ENCODE results near the gene HBA1.
"Not testable (repeated sequence)": the region's sequence is repeated elsewhere in the genome, so short reads cannot be mapped to it uniquely, and the experiment has no call there.

HBA1 gene

GRCh38 chr16:176477-177382 is at the start of gene HBA1:
Gene HBA1, plus strand, starts transcription at chr16:176680. Its CDS starts 37 bp downstream, at chr16:176717.
- in situ Hi-C loops (cut with MboI; ENCODE audit: low sequenced_read_pairs): not testable (repeated sequence)

GRCh38 chr16:129075-129474 is 47.4 kb upstream of the HBA1 start:
- in situ Hi-C loops (cut with MboI; ENCODE audit: low sequenced_read_pairs): no loop called here

- in situ Hi-C loops (cut with MboI; ENCODE audit: low sequenced_read_pairs): no loop called here
These were observed 45.8 kb upstream of the HBA1 start for GRCh38 chr16:130533-131173.

GRCh38 chr16:132120-132519 is 44.4 kb upstream of the HBA1 start:
- in situ Hi-C loops (cut with MboI; ENCODE audit: low sequenced_read_pairs): no loop called here

GRCh38 chr16:133716-134115 is 42.8 kb upstream of the HBA1 start:
- in situ Hi-C loops (cut with MboI; ENCODE audit: low sequenced_read_pairs): no loop called here

- in situ Hi-C loops (cut with MboI; ENCODE audit: low sequenced_read_pairs): no loop called here
These were observed 38.4 kb upstream of the HBA1 start for GRCh38 chr16:138049-138417.

- in situ Hi-C loops (cut with MboI; ENCODE audit: low sequenced_read_pairs): no loop called here
These were observed 36.2 kb upstream of the HBA1 start for GRCh38 chr16:140175-140857.

- in situ Hi-C loops (cut with MboI; ENCODE audit: low sequenced_read_pairs): no loop called here
These were observed 34.0 kb upstream of the HBA1 start for GRCh38 chr16:142405-142967.

- in situ Hi-C loops (cut with MboI; ENCODE audit: low sequenced_read_pairs): no loop called here
These were observed 33.4 kb upstream of the HBA1 start for GRCh38 chr16:143047-143446.

- in situ Hi-C loops (cut with MboI; ENCODE audit: low sequenced_read_pairs): no loop called here
These were observed 33.0 kb upstream of the HBA1 start for GRCh38 chr16:143456-143855.

- in situ Hi-C loops (cut with MboI; ENCODE audit: low sequenced_read_pairs): no loop called here
These were observed 31.7 kb upstream of the HBA1 start for GRCh38 chr16:144797-145252.

GRCh38 chr16:146646-147045 is 29.8 kb upstream of the HBA1 start:
- in situ Hi-C loops (cut with MboI; ENCODE audit: low sequenced_read_pairs): no loop called here

- in situ Hi-C loops (cut with MboI; ENCODE audit: low sequenced_read_pairs): no loop called here
These were observed 27.3 kb upstream of the HBA1 start for GRCh38 chr16:149024-149660.

- in situ Hi-C loops (cut with MboI; ENCODE audit: low sequenced_read_pairs): no loop called here
These were observed 24.0 kb upstream of the HBA1 start, which contains the start of gene HBZ for GRCh38 chr16:152141-153128. Gene HBZ, plus strand, starts transcription at chr16:152644. Its CDS starts 266 bp downstream, at chr16:152910.

- in situ Hi-C loops (cut with MboI; ENCODE audit: low sequenced_read_pairs): not testable (repeated sequence)
These were observed 23.4 kb upstream of the HBA1 start for GRCh38 chr16:153129-153521.

GRCh38 chr16:153550-154216 is 22.8 kb upstream of the HBA1 start:
- in situ Hi-C loops (cut with MboI; ENCODE audit: low sequenced_read_pairs): not testable (repeated sequence)

GRCh38 chr16:154217-155030 is 22.1 kb upstream of the HBA1 start:
- in situ Hi-C loops (cut with MboI; ENCODE audit: low sequenced_read_pairs): no loop called here

GRCh38 chr16:155031-155398 is 21.5 kb upstream of the HBA1 start:
- in situ Hi-C loops (cut with MboI; ENCODE audit: low sequenced_read_pairs): no loop called here
